ENCODE results near the gene MYO7A.
A peak's percentile ranks its signal among the peaks of the same experiment; 100 is the strongest.

Gene MYO7A

GRCh38 chr11:77244277-77245027 lies 116.4 kb downstream of the MYO7A start:
- Mint-ChIP-seq H3K4me3 (no peak overlapping the region), H3K4me1 (peaks cover 18% of the 10 kb centered on the region), H3K27me3 (ENCODE audit: low read depth) (no peaks in the 10 kb centered on the region), H3K9me3 (peaks cover 6% of the 10 kb centered on the region), H3K27ac (peak overlapping the region; percentile 12 to 22 (median 20)), H3K36me3 (ENCODE audit: low read depth) (no peaks in the 10 kb centered on the region)
- no peak for TF ChIP-seq CTCF (IDR thresholded peaks at IDR 0.05; ENCODE audit: unreplicated experiment in 3 of 3)

- Mint-ChIP-seq H3K27ac (no peak overlapping the region), H3K27me3 (ENCODE audit: low read depth) (no peaks in the 10 kb centered on the region), H3K36me3 (ENCODE audit: low read depth) (no peaks in the 10 kb centered on the region), H3K4me1 (peaks cover 15% of the 10 kb centered on the region), H3K9me3 (peaks cover 10% of the 10 kb centered on the region), H3K4me3 (no peak overlapping the region)
- TF ChIP-seq CTCF (IDR thresholded peaks at IDR 0.05; ENCODE audit: unreplicated experiment in 3 of 3) = no peak
Measured at GRCh38 chr11:77249427-77249826, 121.4 kb downstream of the MYO7A start.

- H3K27ac Mint-ChIP-seq = no peak overlapping the region
- no peaks in the 10 kb centered on the region for H3K4me1 Mint-ChIP-seq
- TF ChIP-seq CTCF (IDR thresholded peaks at IDR 0.05; ENCODE audit: unreplicated experiment in 3 of 3) = no peak
- H3K9me3 Mint-ChIP-seq = peaks cover 10% of the 10 kb centered on the region
- no peaks in the 10 kb centered on the region for H3K27me3 Mint-ChIP-seq (ENCODE audit: low read depth)
- no peak overlapping the region for H3K4me3 Mint-ChIP-seq
- no peaks in the 10 kb centered on the region for H3K36me3 Mint-ChIP-seq (ENCODE audit: low read depth)
Measured at GRCh38 chr11:77250881-77251640, 123.0 kb downstream of the MYO7A start.

GRCh38 chr11:77252555-77253270 lies 124.7 kb downstream of the MYO7A start:
- Mint-ChIP-seq H3K27ac (no peak overlapping the region), H3K27me3 (ENCODE audit: low read depth) (no peaks in the 10 kb centered on the region), H3K4me1 (no peaks in the 10 kb centered on the region), H3K36me3 (ENCODE audit: low read depth) (no peaks in the 10 kb centered on the region), H3K9me3 (peaks cover 10% of the 10 kb centered on the region), H3K4me3 (no peak overlapping the region)
- no peak for TF ChIP-seq CTCF (IDR thresholded peaks at IDR 0.05; ENCODE audit: unreplicated experiment in 3 of 3)

- Mint-ChIP-seq H3K27me3 (ENCODE audit: low read depth) (no peaks in the 10 kb centered on the region), H3K27ac (no peak overlapping the region), H3K4me3 (no peak overlapping the region), H3K9me3 (peaks cover 10% of the 10 kb centered on the region), H3K4me1 (no peaks in the 10 kb centered on the region), H3K36me3 (ENCODE audit: low read depth) (no peaks in the 10 kb centered on the region)
- no peak for TF ChIP-seq CTCF (IDR thresholded peaks at IDR 0.05; ENCODE audit: unreplicated experiment in 3 of 3)
Measured at GRCh38 chr11:77253690-77254089, 125.6 kb downstream of the MYO7A start.
